Right lobe of liver (tissue), 4 donors: ENCODE measurements around the gene TNP1.

ENCODE experiments used
- CTCF ChIP-seq, 4 donors: fragments of 200-600 bp in 3 of 4; fragments of 450-650 bp in 1 of 4; IDR thresholded peaks; one replicate each; pipeline versions ENCODE4 v1.5.1 to v1.8.0; 2016 to 2022; ENCODE audit warnings: antibody characterized with exemption in 4 of 4, mild to moderate bottlenecking in 2 of 4
- POLR2A ChIP-seq: fragments of 450-650 bp; IDR thresholded peaks from one replicate; pipeline ENCODE4 v1.6.1; 2017; ENCODE audit warnings: antibody characterized with exemption, mild to moderate bottlenecking
- donor health status: DM: no; HTN: no; CAD: no.
- donor health status: DM: no; HTN: no; CAD: no.
- donor health status: DM: no; HTN: yes; CAD: no.

GRCh38 chr2:216819055-216819454 lies 40.8 kb downstream of the TNP1 start:
- TF ChIP-seq POLR2A (no peak), CTCF (IDR thresholded peaks at IDR 0.05) (no peak)
